ENCODE data around the gene PPFIBP2.

Gene PPFIBP2

DNA sequence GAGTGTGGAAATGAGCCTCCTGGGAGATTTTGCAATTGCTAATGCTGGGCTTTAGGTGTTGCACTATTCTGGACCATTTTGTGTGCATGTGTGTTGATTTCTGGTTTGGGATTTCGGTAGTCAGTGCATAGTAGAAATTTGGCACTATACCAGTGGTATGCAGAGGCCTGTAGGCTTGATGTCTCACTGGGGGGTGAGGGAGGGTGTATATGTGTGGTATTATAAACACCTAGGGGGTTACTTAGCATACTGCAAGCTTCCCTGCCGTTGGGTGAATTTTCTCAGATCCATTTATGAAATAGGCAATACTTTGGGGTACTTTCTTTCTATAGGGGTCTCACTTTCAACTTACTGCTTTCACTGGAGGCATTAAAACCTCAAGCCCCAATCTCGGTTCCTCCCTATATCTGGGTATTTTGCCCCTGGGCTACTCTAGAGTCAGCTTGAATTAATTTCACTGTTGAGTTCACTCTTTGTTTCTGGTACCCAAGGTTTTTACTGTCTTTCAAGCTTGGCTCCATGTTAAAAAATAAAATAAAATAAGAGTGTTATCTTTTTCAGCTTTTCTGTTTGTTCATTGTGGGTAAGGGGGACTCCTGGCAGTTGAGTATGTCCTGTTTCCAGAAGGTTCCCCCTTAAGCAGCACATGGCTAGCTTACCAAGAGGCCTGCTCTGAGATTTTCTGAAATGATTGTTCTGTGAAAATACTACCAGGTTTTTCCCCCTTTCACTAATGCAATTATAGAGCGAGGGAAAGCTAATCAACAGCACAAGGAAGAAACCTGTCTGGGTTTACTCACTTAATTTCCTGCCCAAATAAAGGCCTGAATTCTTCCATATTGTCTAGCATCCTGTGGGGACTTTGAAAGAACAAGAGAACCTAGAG, 45.8 kb downstream of the PPFIBP2 start:
- TF ChIP-seq, protein P1, sequence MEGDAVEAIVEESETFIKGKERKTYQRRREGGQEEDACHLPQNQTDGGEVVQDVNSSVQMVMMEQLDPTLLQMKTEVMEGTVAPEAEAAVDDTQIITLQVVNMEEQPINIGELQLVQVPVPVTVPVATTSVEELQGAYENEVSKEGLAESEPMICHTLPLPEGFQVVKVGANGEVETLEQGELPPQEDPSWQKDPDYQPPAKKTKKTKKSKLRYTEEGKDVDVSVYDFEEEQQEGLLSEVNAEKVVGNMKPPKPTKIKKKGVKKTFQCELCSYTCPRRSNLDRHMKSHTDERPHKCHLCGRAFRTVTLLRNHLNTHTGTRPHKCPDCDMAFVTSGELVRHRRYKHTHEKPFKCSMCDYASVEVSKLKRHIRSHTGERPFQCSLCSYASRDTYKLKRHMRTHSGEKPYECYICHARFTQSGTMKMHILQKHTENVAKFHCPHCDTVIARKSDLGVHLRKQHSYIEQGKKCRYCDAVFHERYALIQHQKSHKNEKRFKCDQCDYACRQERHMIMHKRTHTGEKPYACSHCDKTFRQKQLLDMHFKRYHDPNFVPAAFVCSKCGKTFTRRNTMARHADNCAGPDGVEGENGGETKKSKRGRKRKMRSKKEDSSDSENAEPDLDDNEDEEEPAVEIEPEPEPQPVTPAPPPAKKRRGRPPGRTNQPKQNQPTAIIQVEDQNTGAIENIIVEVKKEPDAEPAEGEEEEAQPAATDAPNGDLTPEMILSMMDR (conservative IDR thresholded peaks at IDR 0.05; ENCODE audit: low read depth, low read length): no peak

DNA sequence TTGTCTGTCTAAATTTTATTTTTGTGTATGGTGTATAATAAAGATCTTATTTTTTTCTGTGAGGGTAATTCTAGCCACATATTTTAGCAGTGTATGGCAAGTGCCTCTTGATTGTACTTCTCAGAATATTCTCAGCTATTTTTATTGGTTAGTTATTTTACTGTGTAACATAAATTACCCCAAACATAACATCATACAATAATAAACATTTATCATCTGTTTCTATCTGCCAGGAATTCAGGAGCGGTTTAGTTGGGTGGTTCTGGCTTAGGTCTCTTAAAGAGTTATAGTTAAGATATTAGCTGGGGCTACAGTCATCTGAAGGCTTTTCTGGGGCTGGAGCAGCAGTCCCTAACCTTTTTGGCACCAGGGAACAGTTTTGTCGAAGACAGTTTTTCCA, 47.8 kb downstream of the PPFIBP2 start:
- no peak for DNase-seq (ENCODE audit: low read depth)
- TF ChIP-seq, protein P1 (conservative IDR thresholded peaks at IDR 0.05; ENCODE audit: low read depth, low read length): no peak
- no peak overlapping the region for H3K4me3 ChIP-seq (ENCODE audit: low read length)

More for the DNA sequence above, 45.8 kb downstream of the PPFIBP2 start:
- no peak overlapping the region for H3K4me3 ChIP-seq (ENCODE audit: low read length)
- DNase-seq (ENCODE audit: low read depth): no peak

DNA sequence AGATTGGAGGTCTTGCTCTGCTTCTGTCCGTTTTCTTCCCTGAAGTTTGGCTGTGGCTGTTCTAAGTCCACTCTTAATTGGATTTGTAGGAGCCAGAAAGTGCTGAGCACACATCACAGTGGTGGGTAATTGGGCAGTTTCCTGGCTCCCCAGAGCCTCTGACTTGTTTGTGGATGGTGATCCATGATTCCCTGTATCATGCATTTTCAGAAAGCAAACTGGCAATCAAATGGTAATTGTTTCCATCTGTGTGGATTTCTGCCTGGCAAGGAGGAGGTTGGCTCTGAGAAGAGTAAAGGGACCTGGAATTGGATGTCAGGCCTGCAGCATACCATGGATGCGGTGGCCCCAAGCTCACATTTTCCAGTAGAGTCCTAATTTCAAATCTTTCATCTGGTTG, 49.5 kb downstream of the PPFIBP2 start:
- H3K4me3 ChIP-seq (ENCODE audit: low read length): no peak overlapping the region
- TF ChIP-seq, protein P1 (conservative IDR thresholded peaks at IDR 0.05; ENCODE audit: low read depth, low read length): no peak
- no peak for DNase-seq (ENCODE audit: low read depth)

DNA sequence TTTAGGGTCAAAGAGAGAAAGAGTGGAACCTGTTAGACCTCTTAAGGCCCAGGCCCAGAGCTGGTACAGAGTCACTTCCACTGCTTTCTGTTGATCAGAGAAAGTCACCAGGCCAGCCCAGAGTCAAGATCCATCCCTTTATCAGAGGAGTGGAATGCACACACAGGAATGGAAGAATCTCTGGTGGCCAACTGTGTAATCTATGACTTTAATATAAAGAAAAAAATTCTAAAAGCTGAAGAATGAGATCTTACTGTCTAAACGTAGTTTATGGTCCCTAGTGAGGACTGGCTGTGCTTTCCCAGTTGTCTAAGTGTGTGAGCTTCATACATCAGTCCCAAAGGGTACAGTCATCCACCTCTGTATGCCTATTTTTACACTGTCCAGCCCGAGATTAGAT, 51.0 kb downstream of the PPFIBP2 start:
- TF ChIP-seq, protein P1 (conservative IDR thresholded peaks at IDR 0.05; ENCODE audit: low read depth, low read length): no peak
- no peak for DNase-seq (ENCODE audit: low read depth)
- no peak overlapping the region for H3K4me3 ChIP-seq (ENCODE audit: low read length)

DNA sequence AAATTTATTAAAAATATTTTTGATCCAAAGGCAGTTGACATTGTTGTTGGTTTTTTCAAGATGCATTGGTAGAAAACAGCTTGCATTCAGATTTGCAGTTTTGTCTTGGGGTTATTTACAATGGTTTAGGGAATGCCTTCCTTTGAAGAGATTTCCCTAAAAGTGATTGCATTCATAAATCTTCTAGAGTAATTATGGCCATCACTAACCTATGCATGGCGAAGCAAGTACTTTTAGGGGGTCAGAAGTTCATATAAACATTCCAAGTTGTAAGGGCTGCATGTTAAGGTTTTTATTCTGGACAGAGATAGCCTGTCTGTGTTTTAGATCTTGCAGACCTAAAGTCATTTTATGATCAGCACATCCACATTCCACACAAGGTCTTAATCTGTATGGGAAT, 53.5 kb downstream of the PPFIBP2 start:
- DNase-seq (ENCODE audit: low read depth): no peak
- no peak overlapping the region for H3K4me3 ChIP-seq (ENCODE audit: low read length)
- TF ChIP-seq, protein P1 (conservative IDR thresholded peaks at IDR 0.05; ENCODE audit: low read depth, low read length): no peak

DNA sequence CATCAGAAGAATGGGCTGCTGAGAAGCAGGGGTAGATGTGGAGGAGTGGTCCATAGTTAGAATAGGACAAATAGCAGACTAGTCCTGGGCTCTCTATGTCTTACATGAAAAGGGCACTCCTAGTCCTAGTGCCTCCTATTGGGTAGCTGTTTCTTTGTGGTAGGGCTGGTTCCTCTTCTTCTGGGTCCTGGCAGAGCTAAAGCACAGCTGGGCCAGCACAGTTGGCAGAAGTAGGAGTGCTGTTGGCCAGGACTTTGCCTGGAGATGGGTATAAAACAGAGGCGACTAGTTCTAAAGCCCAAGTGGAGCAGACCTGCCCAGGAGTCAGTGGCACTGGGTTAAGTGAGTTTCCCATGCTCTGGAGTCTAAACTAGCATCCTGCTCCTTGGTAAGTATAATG, 55.2 kb downstream of the PPFIBP2 start:
- TF ChIP-seq, protein P1 (conservative IDR thresholded peaks at IDR 0.05; ENCODE audit: low read depth, low read length): no peak
- DNase-seq (ENCODE audit: low read depth): no peak
- H3K4me3 ChIP-seq (ENCODE audit: low read length): no peak overlapping the region

DNA sequence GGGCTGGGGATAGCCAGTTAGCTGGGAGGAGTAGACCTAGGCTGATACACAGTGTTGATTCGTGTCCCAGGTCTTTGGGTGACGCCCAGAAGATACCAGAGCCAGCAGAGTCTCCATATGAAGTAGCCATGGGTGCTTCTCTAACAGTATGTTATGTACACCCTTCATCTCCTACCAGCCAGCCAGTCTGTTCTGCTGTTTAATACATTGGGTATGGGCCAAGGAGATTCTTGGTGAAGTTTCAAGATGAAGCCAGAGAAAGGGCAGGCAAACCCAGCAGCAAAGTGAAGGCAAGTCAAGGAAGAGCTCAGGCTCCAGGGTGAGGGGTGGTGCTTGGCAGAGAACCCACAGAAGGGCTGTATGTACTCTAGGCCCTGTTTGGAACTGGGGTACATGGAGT, 56.4 kb downstream of the PPFIBP2 start:
- no peak overlapping the region for H3K4me3 ChIP-seq (ENCODE audit: low read length)
- TF ChIP-seq, protein P1 (conservative IDR thresholded peaks at IDR 0.05; ENCODE audit: low read depth, low read length): no peak
- no peak for DNase-seq (ENCODE audit: low read depth)
